Mesothelial cell of epicardium (in vitro differentiated cells): ENCODE measurements around the gene FAHD2B. TPM values are rescaled to one million over a fixed set of nuclear protein-coding genes. Genes with fewer than 3 reads are reported as not detected.
"Not testable (repeated sequence)": the region's sequence is repeated elsewhere in the genome, so short reads cannot be mapped to it uniquely, and the experiment has no call there.

Source experiments
- DNase-seq, 2 experiments: peaks; one replicate each; pipeline ENCODE4 v3.0.0; 2021; ENCODE audit warnings: low spot score in 2 of 2; ENCODE audit not compliant: unreplicated experiment in 2 of 2
- H3K27ac Mint-ChIP-seq: 2 replicates; pipeline ENCODE4 v1.8.0; 2021; ENCODE audit warnings: mixed read lengths
- H3K27me3 Mint-ChIP-seq: 2 replicates; pipeline ENCODE4 v1.8.0; 2021; ENCODE audit warnings: low read depth, mixed read lengths
- H3K36me3 Mint-ChIP-seq: 2 replicates; pipeline ENCODE4 v1.8.0; 2021; ENCODE audit warnings: mixed read lengths
- H3K4me1 Mint-ChIP-seq: 2 replicates; pipeline ENCODE4 v1.8.0; 2021; ENCODE audit warnings: mixed read lengths
- H3K4me3 Mint-ChIP-seq: 2 replicates; pipeline ENCODE4 v1.8.0; 2021; ENCODE audit warnings: mild to moderate bottlenecking, moderate library complexity, mixed read lengths
- H3K9me3 Mint-ChIP-seq: 2 replicates; pipeline ENCODE4 v1.8.0; 2021; ENCODE audit warnings: mixed read lengths
- CTCF ChIP-seq: fragments of 200-600 bp; sonication (generic); IDR thresholded peaks from one replicate; pipeline ENCODE4 v1.5.0; 2021; ENCODE audit warnings: antibody characterized with exemption; ENCODE audit not compliant: unreplicated experiment
- total RNA-seq: library from RNA; stranded (reverse); gene quantifications from 3 replicates; pipeline ENCODE4 v1.2.1, GENCODE V29; 2021

The FAHD2B gene
- total RNA-seq, 1 donor from 2014 or later: 37.7 TPM

GRCh38 chr2:97095661-97096060 is 979 bp upstream of the FAHD2B start:
- Mint-ChIP-seq H3K27me3 (peaks cover 5% of the 10 kb centered on the region), H3K27ac (peak overlapping the region; percentile 83), H3K4me1 (peaks cover 10% of the 10 kb centered on the region), H3K36me3 (no peaks in the 10 kb centered on the region), H3K9me3 (peaks cover 19% of the 10 kb centered on the region), H3K4me3 (peak overlapping the region; percentile 77)
- no peak for TF ChIP-seq CTCF
- no peak for DNase-seq

- H3K36me3 Mint-ChIP-seq, H3K27me3 Mint-ChIP-seq, H3K9me3 Mint-ChIP-seq, DNase-seq, H3K4me1 Mint-ChIP-seq, H3K27ac Mint-ChIP-seq: not testable (repeated sequence)
- peak overlapping the region; percentile 56 for H3K4me3 Mint-ChIP-seq
Observed at GRCh38 chr2:97093983-97094771, 505 bp downstream of the FAHD2B start.

GRCh38 chr2:97092946-97093345 is 1.7 kb downstream of the FAHD2B start:
- H3K27ac Mint-ChIP-seq, H3K36me3 Mint-ChIP-seq, DNase-seq, H3K4me3 Mint-ChIP-seq, H3K4me1 Mint-ChIP-seq, H3K27me3 Mint-ChIP-seq, H3K9me3 Mint-ChIP-seq: not testable (repeated sequence)

GRCh38 chr2:97088706-97089105 is 6.0 kb downstream of the FAHD2B start:
- H3K4me1 Mint-ChIP-seq, H3K27ac Mint-ChIP-seq: not testable (repeated sequence)

GRCh38 chr2:97085093-97085492 is 9.6 kb downstream of the FAHD2B start:
- H3K4me1 Mint-ChIP-seq, H3K27ac Mint-ChIP-seq, H3K4me3 Mint-ChIP-seq, DNase-seq, H3K36me3 Mint-ChIP-seq, H3K9me3 Mint-ChIP-seq, H3K27me3 Mint-ChIP-seq: not testable (repeated sequence)

More at GRCh38 chr2:97088706-97089105, 6.0 kb downstream of the FAHD2B start:
- not testable (repeated sequence) for H3K9me3 Mint-ChIP-seq, DNase-seq, H3K4me3 Mint-ChIP-seq, H3K36me3 Mint-ChIP-seq, H3K27me3 Mint-ChIP-seq

GRCh38 chr2:97083516-97083915 is 11.2 kb downstream of the FAHD2B start:
- H3K4me1 Mint-ChIP-seq, H3K27ac Mint-ChIP-seq, H3K4me3 Mint-ChIP-seq, H3K27me3 Mint-ChIP-seq, DNase-seq, H3K36me3 Mint-ChIP-seq, H3K9me3 Mint-ChIP-seq: not testable (repeated sequence)

GRCh38 chr2:97082206-97082605 is 12.5 kb downstream of the FAHD2B start:
- H3K4me3 Mint-ChIP-seq, H3K36me3 Mint-ChIP-seq, H3K27me3 Mint-ChIP-seq, H3K9me3 Mint-ChIP-seq, H3K4me1 Mint-ChIP-seq, H3K27ac Mint-ChIP-seq, DNase-seq: not testable (repeated sequence)

GRCh38 chr2:97080855-97081254 is 13.8 kb downstream of the FAHD2B start:
- not testable (repeated sequence) for H3K27me3 Mint-ChIP-seq, H3K4me1 Mint-ChIP-seq, H3K36me3 Mint-ChIP-seq, DNase-seq, H3K9me3 Mint-ChIP-seq, H3K27ac Mint-ChIP-seq, H3K4me3 Mint-ChIP-seq

- H3K4me3 Mint-ChIP-seq, H3K36me3 Mint-ChIP-seq, H3K27ac Mint-ChIP-seq: not testable (repeated sequence)
Observed at GRCh38 chr2:97077213-97077612, 17.5 kb downstream of the FAHD2B start.

GRCh38 chr2:97070915-97071314 is 23.8 kb downstream of the FAHD2B start:
- Mint-ChIP-seq H3K27me3 (peaks cover 22% of the 10 kb centered on the region), H3K9me3 (peaks cover 15% of the 10 kb centered on the region)
- not testable (repeated sequence) for H3K4me1 Mint-ChIP-seq, DNase-seq, H3K36me3 Mint-ChIP-seq, H3K4me3 Mint-ChIP-seq, H3K27ac Mint-ChIP-seq

More at GRCh38 chr2:97077213-97077612, 17.5 kb downstream of the FAHD2B start:
- not testable (repeated sequence) for H3K27me3 Mint-ChIP-seq, H3K4me1 Mint-ChIP-seq, DNase-seq
- H3K9me3 Mint-ChIP-seq: peaks cover 10% of the 10 kb centered on the region

- H3K4me1 Mint-ChIP-seq, H3K27ac Mint-ChIP-seq, H3K36me3 Mint-ChIP-seq: not testable (repeated sequence)
Observed at GRCh38 chr2:97068722-97069121, 26.0 kb downstream of the FAHD2B start.

More at GRCh38 chr2:97068722-97069121, 26.0 kb downstream of the FAHD2B start:
- not testable (repeated sequence) for H3K9me3 Mint-ChIP-seq, H3K4me3 Mint-ChIP-seq, DNase-seq
- peaks cover 27% of the 10 kb centered on the region for H3K27me3 Mint-ChIP-seq
